ENCODE results near the gene GALNT6.

The GALNT6 gene

DNA sequence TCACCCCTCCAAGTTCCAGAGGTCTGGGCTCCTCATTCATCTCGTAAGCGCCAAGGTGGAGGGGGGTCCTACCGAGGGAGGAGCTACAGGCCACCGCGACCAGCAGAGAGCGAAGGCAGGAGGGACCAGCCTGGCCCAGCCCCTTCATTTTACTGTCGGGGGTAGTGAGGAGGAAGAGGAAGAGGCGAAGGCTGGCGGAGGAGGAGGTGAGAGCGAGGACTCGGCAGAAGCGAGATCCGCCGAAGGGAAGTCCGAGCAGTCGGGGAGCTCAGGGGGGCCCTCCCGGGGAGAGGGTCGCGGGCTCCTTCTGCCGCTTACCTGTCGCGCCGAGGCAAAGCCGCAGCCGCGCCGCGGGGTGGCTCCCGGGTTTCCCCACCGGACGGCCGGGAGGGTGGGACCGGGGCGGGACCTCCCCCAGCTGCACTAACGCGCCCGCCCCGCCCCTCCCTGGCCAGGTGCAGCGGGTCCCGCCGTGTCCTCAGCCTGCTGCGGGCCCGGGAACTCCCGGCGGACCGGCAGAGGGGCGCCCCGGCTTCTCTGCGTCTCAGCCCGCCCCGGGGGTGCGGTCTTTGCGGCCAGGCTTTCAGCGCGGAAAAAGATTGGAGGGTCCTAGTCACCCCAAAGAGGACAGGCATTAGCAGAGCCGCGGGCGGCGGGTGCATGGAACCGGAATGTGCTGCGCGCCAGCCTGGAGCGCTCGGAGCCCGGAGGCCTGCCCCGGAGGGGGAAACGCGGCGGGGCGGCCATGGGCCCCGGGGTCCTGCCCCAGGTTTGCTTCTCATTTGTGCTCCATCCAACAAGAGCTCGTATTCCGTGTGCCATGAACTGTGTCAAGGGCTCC lies at the start of gene GALNT6:
Gene GALNT6, minus strand, starts transcription at position 124 of the 841 bp plus-strand sequence. CDS start 11,625 bp downstream, outside the sequence.
- DNase-seq: peak; percentile 30 to 59

DNA sequence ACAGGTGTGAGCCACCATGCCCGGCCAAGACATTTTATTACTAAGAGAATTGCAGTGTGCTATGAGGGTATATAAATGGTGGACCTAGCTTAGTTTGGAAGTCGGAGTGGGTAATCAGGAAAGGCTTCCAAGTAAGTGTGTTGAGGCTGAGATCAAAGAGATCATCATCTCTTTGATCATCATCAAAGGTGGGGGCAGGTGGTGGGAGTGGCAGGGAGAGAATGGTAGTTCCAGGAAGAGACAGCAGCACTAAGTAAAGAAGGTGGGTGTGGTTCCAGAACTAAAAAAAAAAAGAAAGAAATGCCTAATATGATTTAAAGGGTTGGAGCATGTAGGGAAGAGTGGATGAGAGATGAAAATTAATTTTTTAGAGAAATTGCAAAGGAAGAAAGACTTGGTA lies 48.1 kb upstream of the GALNT6 start:
- DNase-seq: no peak

DNA sequence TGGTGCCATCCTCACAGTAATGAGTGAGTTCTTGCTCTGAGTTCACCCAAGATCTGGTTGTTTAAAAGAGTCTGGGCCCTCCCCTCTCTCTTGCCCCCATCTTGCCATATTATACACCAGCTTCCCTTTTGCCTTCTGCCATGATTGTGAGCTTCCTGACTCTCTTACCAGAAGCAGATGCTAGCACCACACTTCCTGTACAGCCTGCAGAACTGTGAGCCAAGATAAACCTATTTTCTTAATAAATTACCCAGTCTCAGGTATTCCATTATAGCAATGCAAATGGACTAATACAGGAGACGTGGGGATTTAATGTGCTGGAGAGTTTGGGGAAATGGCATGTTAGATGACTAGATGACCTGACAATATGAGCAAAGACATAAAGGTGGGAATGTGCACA lies 46.2 kb upstream of the GALNT6 start:
- DNase-seq: peak; percentile 12 to 61

- no peak for DNase-seq
These were observed 43.1 kb upstream of the GALNT6 start for GRCh38 chr12:51434305-51434704.

DNA sequence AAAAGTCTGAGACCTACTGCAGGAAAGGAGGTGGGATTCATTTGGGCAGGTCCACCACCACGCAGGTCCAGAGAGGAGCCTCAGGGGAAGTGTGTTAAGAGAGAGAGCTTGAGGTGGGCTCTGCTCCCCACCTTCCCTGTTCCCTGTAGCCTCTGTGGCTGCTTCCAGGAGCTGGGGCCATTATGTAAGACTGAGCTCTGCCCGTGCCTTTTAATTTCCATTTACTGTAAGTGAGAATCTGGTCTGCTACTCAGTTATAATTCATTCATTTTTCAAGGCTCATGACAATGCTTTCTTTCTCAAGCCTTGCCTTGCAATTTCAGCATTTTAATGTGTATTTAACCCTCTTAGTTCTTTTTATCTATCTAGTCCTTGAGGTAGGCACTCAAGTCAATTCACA lies 41.7 kb upstream of the GALNT6 start:
- DNase-seq: no peak

DNA sequence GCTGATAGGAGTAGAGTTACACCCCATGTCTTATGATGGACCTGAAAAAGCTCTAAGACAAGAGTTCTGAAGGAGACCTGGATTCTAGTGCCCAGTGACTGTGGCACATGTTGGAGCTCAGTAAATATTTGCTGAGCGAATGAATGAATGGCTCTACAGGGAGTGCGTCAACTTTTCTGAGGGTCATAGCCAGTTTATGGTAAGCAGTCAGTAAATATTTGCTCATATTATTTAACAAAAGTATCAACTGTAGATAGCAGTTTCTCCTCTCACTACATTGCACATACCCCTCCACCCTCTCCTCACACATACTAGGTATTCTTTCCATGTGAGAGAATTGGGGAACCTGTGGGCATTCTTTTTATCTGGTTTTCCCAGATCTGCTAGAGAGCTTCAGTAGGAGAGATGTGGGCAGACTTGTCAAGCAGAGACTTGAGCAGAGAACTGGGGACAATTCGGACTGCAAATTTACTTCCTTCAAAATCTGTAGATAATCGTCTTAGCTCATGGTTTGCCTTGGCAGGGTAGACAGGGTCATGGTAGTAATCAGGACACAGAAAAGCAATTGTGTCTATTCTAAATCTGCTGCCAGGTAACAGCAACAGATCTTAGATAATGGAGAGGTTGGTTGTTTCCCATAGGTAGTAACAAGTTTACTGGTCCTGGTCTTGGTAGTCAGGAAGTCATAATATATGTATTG lies 39.1 kb upstream of the GALNT6 start:
- DNase-seq: peak; percentile 31 to 74

- DNase-seq: no peak
These were observed 38.5 kb upstream of the GALNT6 start for GRCh38 chr12:51429700-51430099.

GRCh38 chr12:51428256-51428655 lies 37.0 kb upstream of the GALNT6 start:
- DNase-seq: no peak

- peak; percentile 96 for DNase-seq
These were observed 33.7 kb upstream of the GALNT6 start, which contains the start of gene SLC4A8 for GRCh38 chr12:51424662-51425539. TSS of gene SLC4A8 (plus strand) at chr12:51424831. CDS start at chr12:51424988, 157 bp downstream.

GRCh38 chr12:51424094-51424661 lies 33.0 kb upstream of the GALNT6 start:
- DNase-seq: no peak

- DNase-seq: peak; percentile 70 to 71
These were observed 30.2 kb upstream of the GALNT6 start for GRCh38 chr12:51421266-51421884.

DNA sequence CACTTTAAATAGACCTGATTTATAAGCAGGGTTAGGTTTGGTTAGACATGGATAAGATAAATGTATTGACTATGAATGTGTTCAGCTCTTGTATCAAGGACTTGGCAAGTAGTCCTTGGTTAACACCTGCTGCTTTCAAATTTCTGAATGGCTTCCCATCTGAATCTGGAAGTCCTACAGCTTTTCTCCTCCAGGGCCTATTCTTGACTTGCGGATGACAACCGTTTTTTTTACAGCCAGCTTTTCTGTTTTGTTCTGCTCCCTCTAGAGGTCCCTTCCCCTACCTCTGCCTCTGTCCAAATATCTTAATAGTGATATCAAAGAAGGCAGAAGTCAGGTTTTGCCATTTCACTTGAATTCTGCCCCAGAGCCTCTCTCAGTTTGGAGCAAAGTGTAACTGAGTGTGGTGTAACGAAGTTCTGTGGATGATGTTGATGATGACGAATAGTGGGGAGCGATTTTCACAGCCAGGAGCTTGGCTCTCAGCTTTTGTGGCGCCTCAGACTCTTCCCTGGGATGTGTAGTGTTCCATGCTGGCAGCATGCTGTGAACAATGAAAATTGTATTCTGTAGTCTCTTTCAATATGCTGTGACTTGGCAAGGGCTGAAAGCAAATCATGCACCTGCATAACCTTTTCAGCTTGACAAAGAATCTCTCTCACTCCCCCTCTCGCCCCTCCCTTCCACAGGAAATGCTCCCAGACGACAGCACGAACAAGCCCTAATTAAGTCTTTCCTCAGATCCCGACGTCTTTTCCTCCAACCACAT lies 28.4 kb upstream of the GALNT6 start:
- DNase-seq: peak; percentile 61 to 89

GRCh38 chr12:51417826-51418225 lies 26.6 kb upstream of the GALNT6 start:
- no peak for DNase-seq

DNA sequence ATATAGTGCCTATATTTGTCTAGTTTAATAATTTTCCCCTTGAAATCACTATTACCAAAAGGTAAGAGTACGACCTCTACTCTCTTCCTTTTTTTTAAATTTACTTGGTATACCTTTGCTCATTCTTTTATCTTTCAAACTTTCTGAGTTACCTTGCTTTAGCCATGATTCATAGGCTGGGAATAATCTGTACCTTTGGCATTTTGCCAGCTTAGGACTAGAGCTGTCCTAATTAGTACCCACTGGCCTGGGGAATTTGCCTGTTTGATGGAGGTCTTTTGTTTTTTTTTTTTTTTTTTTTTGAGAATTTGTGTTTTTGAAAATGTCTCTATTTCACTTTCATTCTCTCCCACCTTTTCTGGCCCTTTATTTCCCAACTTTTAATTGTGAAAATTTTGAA lies 24.7 kb upstream of the GALNT6 start:
- no peak for DNase-seq

DNA sequence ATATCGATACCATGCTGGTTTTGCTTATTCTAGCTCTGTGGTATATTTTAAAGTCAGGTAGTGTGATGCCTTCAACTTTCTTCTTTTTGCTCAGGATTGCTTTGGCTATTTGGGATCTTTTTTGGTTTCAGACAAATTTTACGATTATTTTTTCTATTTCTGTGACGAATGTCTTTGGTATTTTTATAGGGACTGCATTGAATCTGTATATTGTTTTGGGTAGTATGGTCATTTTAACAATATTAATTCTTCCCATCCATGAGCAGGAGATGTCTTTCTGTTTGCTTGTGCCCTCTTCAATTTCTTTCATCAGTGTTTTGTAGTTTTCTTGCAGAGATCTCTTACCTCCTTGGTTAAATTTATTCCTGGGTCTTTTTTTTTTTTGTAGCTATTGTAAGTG lies 22.6 kb upstream of the GALNT6 start:
- DNase-seq: no peak

DNA sequence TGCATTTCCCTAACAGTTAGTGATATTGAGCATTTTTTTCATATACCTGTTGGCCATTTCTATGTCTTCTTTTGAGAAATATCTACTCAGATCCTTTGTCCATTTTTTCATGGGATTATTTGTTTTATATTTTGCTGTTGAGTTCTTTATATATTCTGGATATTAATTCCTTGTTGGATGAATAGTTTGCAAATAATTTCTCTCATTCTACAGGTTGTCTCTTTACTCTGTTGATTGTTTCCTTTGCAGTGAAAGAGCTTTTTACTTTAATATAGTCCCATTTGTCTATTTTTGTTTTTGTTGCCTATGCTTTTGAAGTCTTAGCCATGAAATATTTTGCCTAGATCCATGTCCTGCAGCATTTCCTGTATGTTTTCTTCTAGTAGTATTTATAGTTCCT lies 21.9 kb upstream of the GALNT6 start:
- DNase-seq: no peak

GRCh38 chr12:51409846-51410245 lies 18.6 kb upstream of the GALNT6 start:
- DNase-seq: no peak

DNA sequence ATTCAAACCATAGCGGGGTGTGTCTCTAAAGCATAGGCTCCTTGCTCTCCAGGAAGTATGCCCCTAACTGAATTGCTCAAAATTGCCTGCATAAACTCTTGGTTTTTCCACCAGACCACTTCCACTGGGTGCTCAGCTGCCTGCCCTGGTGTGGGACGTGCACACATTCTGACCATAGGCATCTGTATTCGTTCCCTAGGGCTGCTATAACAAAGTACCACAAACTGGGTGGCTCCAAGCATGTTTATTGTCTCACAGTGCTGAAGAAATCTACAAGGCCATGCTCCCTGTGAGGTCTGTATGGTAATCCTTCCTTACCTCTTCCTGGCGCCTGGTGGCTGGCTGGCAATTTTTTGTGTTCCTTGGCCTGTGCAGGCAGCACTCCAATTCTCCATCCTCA lies 16.4 kb upstream of the GALNT6 start:
- no peak for DNase-seq

- no peak for DNase-seq
These were observed 15.7 kb upstream of the GALNT6 start for GRCh38 chr12:51406859-51407258.

- no peak for DNase-seq
These were observed 15.1 kb upstream of the GALNT6 start for GRCh38 chr12:51406290-51406689.

DNA sequence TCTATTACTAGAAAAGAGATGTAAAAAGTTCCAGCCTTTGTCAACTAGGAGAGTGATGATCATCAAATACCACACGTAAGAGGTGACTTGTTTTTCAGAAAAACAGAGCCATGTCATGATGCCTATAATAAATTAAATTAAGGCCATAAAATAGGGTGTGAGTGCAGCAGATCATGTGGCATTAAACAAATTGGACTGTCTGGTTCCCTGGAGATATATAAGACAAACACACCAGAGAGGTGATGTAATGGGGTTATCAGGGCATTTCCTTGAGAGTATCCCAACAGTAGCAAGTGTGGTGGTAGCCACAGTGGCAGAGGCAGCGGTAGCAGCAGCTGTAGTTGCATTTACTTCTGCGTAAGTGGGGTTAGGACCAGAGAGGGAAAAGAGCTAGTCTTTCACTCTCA lies 14.6 kb upstream of the GALNT6 start:
- DNase-seq: peak in 1 of 2 experiments; percentile 11

Measured in NCI-H2081 (cell line).